ENCODE data around the gene MINDY4B.
"Not testable (repeated sequence)": the region's sequence is repeated elsewhere in the genome, so short reads cannot be mapped to it uniquely, and the experiment has no call there.

The MINDY4B gene

GRCh38 chr3:150861851-150862250, 43.4 kb downstream of the MINDY4B start:
- H3K27ac ChIP-seq: no peak overlapping the region
- no peak for DNase-seq
- H3K9me3 ChIP-seq (ENCODE audit: severe bottlenecking): no peaks in the 10 kb centered on the region
- H3K36me3 ChIP-seq: no peaks in the 10 kb centered on the region
- no peak for TF ChIP-seq CTCF (IDR thresholded peaks at IDR 0.05; ENCODE audit: low read depth, low read length)
- H3K27me3 ChIP-seq (ENCODE audit: insufficient read depth, low read depth, severe bottlenecking): peaks cover 56% of the 10 kb centered on the region
- H3K4me3 ChIP-seq (ENCODE audit: low read depth, low read length): no peak overlapping the region

GRCh38 chr3:150857936-150858335, 47.3 kb downstream of the MINDY4B start:
- H3K36me3 ChIP-seq; H3K27ac ChIP-seq; H3K9me3 ChIP-seq (ENCODE audit: severe bottlenecking); H3K4me3 ChIP-seq (ENCODE audit: low read depth, low read length); DNase-seq: not testable (repeated sequence)
- peaks cover 34% of the 10 kb centered on the region for H3K27me3 ChIP-seq (ENCODE audit: insufficient read depth, low read depth, severe bottlenecking)

GRCh38 chr3:150850191-150850590, 55.0 kb downstream of the MINDY4B start:
- no peak for TF ChIP-seq CTCF (IDR thresholded peaks at IDR 0.05; ENCODE audit: low read depth, low read length)
- Histone ChIP-seq H3K27ac (no peak overlapping the region), H3K27me3 (ENCODE audit: insufficient read depth, low read depth, severe bottlenecking) (peaks cover 55% of the 10 kb centered on the region), H3K9me3 (ENCODE audit: severe bottlenecking) (no peaks in the 10 kb centered on the region), H3K4me3 (ENCODE audit: low read depth, low read length) (no peak overlapping the region), H3K36me3 (no peaks in the 10 kb centered on the region)
- no peak for DNase-seq

GRCh38 chr3:150848864-150849263, 56.4 kb downstream of the MINDY4B start:
- no peak for DNase-seq
- Histone ChIP-seq H3K9me3 (ENCODE audit: severe bottlenecking) (no peaks in the 10 kb centered on the region), H3K27me3 (ENCODE audit: insufficient read depth, low read depth, severe bottlenecking) (peaks cover 64% of the 10 kb centered on the region), H3K27ac (no peak overlapping the region), H3K36me3 (no peaks in the 10 kb centered on the region), H3K4me3 (ENCODE audit: low read depth, low read length) (no peak overlapping the region)
- TF ChIP-seq CTCF (IDR thresholded peaks at IDR 0.05; ENCODE audit: low read depth, low read length): no peak

- H3K4me3 ChIP-seq (ENCODE audit: low read depth, low read length): no peak overlapping the region
- no peak for TF ChIP-seq CTCF (IDR thresholded peaks at IDR 0.05; ENCODE audit: low read depth, low read length)
- H3K27me3 ChIP-seq (ENCODE audit: insufficient read depth, low read depth, severe bottlenecking): peaks cover 64% of the 10 kb centered on the region
- no peak overlapping the region for H3K27ac ChIP-seq
- no peaks in the 10 kb centered on the region for H3K36me3 ChIP-seq
- no peak for DNase-seq
- no peaks in the 10 kb centered on the region for H3K9me3 ChIP-seq (ENCODE audit: severe bottlenecking)
Measured at GRCh38 chr3:150847433-150847832, 57.8 kb downstream of the MINDY4B start.

GRCh38 chr3:150844484-150844883, 60.8 kb downstream of the MINDY4B start:
- Histone ChIP-seq H3K9me3 (ENCODE audit: severe bottlenecking) (no peaks in the 10 kb centered on the region), H3K4me3 (ENCODE audit: low read depth, low read length) (no peak overlapping the region), H3K27me3 (ENCODE audit: insufficient read depth, low read depth, severe bottlenecking) (peaks cover 56% of the 10 kb centered on the region), H3K36me3 (no peaks in the 10 kb centered on the region), H3K27ac (no peak overlapping the region)
- no peak for TF ChIP-seq CTCF (IDR thresholded peaks at IDR 0.05; ENCODE audit: low read depth, low read length)
- DNase-seq: no peak
